Measurements from ENCODE around the gene UPP1.

DNA sequence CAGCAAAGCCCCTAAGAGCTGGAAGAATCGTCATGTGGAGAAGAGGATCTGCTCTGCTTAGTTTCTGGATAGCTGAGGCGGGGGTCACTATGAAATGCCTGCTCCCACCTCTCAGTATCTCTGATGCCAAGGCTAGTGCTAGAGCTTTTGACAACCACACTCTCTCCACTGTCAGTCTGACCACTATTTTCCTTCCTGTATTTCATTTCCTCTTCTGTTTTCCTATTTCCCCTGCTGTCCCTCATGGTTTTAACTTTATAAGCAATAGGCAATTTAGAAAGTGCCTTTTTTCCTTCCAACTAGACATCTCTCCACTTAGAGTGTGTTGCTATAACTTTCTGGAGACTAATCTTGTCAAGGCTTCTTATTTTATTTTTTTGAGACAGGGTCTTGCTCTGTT is 30.1 kb upstream of the UPP1 start:
- TF ChIP-seq POLR2AphosphoS5 (IDR thresholded peaks at IDR 0.05; ENCODE audit: low read depth, low read length) (no peak), TAF1 (IDR thresholded peaks at IDR 0.05; ENCODE audit: borderline replicate concordance, insufficient read depth, low read length) (no peak)
- TF ChIP-seq, protein P1, sequence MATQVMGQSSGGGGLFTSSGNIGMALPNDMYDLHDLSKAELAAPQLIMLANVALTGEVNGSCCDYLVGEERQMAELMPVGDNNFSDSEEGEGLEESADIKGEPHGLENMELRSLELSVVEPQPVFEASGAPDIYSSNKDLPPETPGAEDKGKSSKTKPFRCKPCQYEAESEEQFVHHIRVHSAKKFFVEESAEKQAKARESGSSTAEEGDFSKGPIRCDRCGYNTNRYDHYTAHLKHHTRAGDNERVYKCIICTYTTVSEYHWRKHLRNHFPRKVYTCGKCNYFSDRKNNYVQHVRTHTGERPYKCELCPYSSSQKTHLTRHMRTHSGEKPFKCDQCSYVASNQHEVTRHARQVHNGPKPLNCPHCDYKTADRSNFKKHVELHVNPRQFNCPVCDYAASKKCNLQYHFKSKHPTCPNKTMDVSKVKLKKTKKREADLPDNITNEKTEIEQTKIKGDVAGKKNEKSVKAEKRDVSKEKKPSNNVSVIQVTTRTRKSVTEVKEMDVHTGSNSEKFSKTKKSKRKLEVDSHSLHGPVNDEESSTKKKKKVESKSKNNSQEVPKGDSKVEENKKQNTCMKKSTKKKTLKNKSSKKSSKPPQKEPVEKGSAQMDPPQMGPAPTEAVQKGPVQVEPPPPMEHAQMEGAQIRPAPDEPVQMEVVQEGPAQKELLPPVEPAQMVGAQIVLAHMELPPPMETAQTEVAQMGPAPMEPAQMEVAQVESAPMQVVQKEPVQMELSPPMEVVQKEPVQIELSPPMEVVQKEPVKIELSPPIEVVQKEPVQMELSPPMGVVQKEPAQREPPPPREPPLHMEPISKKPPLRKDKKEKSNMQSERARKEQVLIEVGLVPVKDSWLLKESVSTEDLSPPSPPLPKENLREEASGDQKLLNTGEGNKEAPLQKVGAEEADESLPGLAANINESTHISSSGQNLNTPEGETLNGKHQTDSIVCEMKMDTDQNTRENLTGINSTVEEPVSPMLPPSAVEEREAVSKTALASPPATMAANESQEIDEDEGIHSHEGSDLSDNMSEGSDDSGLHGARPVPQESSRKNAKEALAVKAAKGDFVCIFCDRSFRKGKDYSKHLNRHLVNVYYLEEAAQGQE (IDR thresholded peaks at IDR 0.05; ENCODE audit: insufficient read depth in 1 of 2, low read depth in 2 of 2, low read length in 2 of 2), result no peak
